Measurements from ENCODE around the gene TTLL3.

DNA sequence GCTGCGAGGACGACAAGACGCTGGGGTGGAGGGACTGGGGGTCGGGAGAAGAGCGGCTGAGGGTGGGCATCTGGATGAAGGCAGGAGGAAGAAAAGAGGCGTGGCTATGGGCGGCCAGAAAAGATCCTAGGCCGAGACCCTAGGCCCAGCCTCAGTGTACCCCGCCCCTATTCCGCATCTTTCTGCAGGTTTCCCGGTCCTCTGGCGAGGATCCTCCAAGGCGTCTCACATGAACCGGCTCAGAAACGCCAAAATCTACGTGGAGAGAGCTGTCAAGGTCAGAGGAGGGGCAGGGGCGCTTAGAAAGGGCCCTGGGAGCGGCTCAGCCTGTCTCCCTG, 340 bp downstream of the TTLL3 start:
- TF ChIP-seq, protein P1, sequence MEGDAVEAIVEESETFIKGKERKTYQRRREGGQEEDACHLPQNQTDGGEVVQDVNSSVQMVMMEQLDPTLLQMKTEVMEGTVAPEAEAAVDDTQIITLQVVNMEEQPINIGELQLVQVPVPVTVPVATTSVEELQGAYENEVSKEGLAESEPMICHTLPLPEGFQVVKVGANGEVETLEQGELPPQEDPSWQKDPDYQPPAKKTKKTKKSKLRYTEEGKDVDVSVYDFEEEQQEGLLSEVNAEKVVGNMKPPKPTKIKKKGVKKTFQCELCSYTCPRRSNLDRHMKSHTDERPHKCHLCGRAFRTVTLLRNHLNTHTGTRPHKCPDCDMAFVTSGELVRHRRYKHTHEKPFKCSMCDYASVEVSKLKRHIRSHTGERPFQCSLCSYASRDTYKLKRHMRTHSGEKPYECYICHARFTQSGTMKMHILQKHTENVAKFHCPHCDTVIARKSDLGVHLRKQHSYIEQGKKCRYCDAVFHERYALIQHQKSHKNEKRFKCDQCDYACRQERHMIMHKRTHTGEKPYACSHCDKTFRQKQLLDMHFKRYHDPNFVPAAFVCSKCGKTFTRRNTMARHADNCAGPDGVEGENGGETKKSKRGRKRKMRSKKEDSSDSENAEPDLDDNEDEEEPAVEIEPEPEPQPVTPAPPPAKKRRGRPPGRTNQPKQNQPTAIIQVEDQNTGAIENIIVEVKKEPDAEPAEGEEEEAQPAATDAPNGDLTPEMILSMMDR (IDR thresholded peaks at IDR 0.05) = no peak
- no peak for TF ChIP-seq POLR2A (IDR thresholded peaks at IDR 0.05)
